Stomach (tissue), 4 donors: ENCODE data around the gene MATN1.
A peak's percentile ranks its signal among the peaks of the same experiment; 100 is the strongest.

Experiments
- CTCF ChIP-seq, 7 experiments: fragments of 450-650 bp in 4 of 7; fragments of 200-600 bp in 3 of 7; sonication (generic) in 3 of 7; IDR thresholded peaks; one replicate each; pipeline ENCODE4 v1.5.1; 2016 to 2019; ENCODE audit warnings: antibody characterized with exemption in 7 of 7, control low read depth in 2 of 7, mild to moderate bottlenecking in 1 of 7
- EP300 ChIP-seq: sonication (generic); formaldehyde crosslinking; IDR thresholded peaks from one replicate; pipeline ENCODE4 v1.6.1; 2017; ENCODE audit warnings: antibody characterized with exemption
- POLR2A ChIP-seq, 4 donors: fragments of 450-650 bp; IDR thresholded peaks; one replicate each; pipeline ENCODE4 v1.6.1; 2016; ENCODE audit warnings: antibody characterized with exemption in 4 of 4, control low read depth in 2 of 4, mild to moderate bottlenecking in 1 of 4, moderate library complexity in 1 of 4
- POLR2AphosphoS5 ChIP-seq, 3 donors: sonication (generic); formaldehyde crosslinking; IDR thresholded peaks; one replicate each; pipeline ENCODE4 v1.6.1; 2016; ENCODE audit warnings: antibody characterized with exemption in 3 of 3

GRCh38 chr1:30684881-30685795 is 38.2 kb downstream of the MATN1 start:
- TF ChIP-seq POLR2A (IDR thresholded peaks at IDR 0.05) = no peak
- no peak for TF ChIP-seq CTCF (IDR thresholded peaks at IDR 0.05)
- no peak for TF ChIP-seq EP300
- peak in 1 of 3 donors; percentile 44 for TF ChIP-seq POLR2AphosphoS5 (IDR thresholded peaks at IDR 0.05)
